GM19023 (cell line): ENCODE measurements around the gene DNAH3.
"Not testable (repeated sequence)": the region's sequence is repeated elsewhere in the genome, so short reads cannot be mapped to it uniquely, and the experiment has no call there.

ENCODE experiments used
- ATAC-seq: cut with Tn5 transposase; IDR thresholded peaks from one replicate; pipeline ENCODE4 v1.9.1; 2021; ENCODE audit warnings: mild to moderate bottlenecking, moderate library complexity; ENCODE audit not compliant: unreplicated experiment

The DNAH3 gene

DNA sequence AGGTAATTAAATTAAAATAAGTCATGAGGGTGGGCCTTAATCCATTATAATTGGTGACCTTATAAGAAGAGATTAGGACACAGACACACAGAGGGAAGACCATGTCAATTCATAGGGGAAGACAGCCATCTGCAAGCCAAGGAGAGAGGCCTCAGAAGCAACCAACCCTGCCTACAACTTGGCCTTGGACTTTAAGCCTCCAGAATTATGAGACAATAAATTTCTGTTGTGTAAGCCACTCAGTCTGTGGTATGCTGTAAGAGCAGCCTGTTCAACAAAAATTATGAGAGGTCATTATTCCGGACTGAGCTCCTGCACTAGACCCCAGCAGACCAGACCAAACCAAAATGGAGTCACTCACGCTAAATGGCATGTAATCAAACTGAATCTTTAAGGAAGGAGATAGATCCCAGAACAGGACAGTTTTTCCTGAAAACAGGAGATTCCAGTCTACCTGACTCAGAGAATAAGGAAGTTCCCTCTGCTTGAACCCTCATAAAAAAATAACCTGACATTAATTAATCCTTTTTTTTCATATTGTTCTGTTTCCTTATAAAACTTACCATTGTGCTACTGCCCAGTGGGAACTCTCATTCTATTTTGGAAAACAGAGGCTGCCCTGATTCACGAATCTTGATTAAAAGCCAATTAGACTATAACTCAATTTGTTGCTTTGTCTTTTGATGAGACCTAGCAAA is 74.3 kb downstream of the DNAH3 start:
- ATAC-seq, result no peak

DNA sequence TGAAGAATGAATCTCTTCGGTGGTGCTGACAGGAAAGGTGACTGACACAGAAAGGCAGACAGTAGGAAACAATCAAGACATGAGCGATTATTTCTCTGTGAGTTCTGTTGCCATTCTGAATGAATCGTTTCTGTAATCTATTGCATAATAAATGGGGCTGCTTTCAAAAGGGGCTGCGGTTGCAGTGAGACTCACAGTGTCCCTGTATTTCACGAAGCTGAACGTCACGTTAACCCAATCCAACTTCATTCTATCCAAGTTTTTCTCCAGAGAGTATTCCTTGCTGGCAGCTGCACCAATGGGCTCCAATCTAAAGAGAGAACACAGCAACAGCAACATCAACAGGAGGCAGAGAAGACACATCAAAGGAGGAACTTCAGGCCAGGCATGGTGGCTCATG is 75.4 kb downstream of the DNAH3 start:
- ATAC-seq, result no peak

DNA sequence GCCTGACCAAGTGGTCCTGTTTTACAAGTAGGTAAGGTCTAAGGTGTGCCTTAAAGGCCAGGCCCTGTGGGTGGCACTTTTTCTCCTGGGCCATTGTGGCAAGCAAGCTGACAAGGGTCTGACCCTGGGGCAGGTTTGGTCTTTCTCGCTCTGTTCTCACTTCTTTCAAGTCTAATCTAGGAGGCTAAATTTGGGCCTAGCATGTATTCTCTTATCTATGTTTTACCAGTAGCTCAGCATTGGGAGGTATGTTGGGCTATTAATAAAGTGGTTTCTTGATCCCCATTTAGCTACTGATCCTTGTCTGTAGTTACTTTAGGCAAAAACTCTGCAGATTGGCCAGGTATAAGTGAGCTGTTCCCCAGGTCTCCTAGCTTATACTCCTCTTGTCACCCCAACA is 77.7 kb downstream of the DNAH3 start:
- ATAC-seq, result no peak

DNA sequence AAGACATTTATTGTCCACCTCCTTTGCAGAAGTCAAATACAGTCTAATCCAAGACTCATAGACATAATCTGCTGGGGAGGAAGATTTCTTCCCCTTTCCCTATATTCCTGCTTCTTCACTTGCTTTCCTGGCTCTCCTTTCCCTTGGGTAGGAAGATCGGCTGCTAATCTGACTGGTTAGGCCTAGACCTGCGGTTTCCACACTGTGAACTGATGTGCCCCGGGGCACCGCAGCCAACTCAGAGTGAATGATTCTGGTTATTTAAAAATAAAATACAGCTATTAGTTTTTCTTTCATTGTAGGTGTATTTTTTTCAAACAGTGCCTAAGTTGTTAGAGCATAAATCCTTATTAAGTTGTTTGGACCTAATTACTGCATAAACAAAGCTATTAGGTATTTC is 78.9 kb downstream of the DNAH3 start:
- no peak for ATAC-seq

DNA sequence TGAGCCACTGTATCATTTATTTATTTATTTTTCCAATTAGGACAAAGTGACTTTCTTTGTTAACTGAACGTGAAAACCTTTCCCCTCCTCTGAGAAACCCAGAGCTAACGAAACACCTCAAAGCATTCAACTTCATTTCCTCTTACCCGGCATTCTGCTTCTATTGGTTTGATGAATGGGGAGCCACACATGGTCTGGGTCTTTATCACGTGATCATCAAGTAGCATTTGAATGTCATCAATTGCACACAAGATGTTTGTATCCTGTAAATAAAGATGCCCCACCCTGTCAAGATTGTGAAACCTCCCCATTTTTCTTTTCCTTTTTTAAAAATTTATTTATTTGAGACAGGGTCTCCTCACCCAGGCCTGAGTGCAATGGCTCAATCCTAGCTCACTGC is 80.1 kb downstream of the DNAH3 start:
- no peak for ATAC-seq

DNA sequence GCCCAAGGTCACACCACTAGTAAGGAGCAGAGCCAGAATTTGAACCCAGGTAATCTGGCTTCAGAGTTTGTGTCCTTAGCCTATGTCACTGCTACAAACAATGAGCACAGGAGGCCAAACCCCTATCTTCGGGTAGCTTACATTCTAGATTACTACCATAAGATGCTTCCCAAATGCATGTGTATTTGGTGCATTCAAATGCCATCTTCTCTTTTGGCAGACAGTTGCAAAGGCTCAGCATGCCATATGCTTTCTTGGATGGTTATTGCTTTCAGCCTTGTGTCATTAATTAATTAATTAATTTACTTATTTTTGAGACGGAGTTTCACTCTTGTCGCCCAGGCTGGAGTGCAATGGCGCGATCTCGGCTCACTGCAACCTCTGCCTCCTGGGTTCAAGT is 80.7 kb downstream of the DNAH3 start:
- no peak for ATAC-seq

DNA sequence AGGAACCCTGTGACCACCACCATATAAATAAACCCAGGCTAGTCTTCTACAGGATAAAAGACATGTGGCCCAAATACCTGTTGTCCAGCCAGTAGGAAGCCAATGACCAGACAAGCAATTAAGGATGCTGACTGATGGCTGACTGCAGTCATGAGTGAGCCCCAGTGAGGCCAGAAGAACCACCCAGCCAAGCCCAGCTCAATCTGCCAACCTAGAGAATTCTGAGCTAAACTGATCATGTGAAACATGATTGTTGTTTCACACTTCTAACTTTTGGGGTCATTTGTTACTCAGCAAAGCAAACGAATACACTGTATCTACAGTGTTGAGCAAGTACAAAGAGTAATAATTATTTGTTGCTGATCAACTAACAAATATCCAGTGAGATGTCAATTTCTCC is 86.4 kb downstream of the DNAH3 start:
- no peak for ATAC-seq

DNA sequence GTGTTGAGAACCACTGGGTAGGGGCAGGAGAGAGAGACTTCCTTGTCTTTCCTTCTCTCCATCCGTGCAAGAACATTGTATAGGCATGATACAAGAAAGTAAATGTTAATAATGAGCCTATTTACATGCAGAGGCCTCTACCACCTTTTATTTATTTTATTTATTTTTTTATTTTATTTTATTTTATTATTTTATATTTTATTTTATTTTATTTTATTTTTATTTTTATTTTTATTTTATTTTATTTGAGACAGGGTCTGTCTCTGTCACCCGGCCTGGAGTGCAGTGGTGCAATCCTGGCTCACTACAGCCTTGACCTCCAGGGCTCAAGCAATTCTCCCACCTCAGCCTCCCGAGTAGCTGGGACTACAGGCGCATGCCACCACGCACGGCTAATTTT is 87.3 kb downstream of the DNAH3 start:
- not testable (repeated sequence) for ATAC-seq

DNA sequence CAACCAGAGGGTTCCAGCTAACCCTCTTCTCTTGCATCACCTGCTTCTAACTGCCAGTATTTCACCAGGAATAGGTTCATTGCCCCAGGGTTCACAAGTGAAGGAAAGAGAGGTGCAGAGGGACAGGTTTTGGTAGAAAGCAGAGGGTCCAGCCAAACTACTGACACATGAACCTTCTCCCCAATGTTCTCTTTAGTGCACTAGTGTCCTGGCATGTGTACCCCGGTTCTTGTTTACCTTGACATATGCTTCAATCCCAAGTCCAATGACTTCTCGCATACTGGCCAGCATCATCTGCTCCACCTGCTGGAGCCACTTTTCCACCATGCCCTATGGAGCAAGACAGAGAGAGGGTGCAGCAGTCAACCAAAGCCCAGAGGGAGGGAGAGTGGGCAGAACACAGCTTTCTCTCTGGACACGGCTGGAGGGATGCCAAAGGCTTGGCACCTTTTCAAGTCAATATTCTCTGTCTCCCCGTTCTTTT is 90.6 kb downstream of the DNAH3 start:
- ATAC-seq, result no peak

DNA sequence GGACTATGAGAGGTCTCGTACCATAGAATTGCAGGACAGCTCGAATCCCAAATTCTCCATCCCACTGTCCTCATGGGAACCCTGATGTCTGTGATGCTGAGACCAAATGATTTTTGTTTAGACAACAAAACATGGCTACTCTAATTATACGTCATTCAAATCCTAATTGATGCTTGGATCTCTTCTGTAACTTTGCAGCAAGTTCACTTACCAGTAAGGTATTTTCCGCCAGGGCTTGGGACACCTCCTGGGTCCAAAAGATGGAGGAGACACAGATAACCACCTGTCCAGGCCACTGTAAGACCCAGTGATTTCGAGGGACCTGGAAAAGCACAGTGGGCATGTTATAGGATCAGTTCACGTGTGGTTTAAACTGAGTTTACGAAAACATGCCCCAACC is 92.8 kb downstream of the DNAH3 start:
- ATAC-seq, result no peak

DNA sequence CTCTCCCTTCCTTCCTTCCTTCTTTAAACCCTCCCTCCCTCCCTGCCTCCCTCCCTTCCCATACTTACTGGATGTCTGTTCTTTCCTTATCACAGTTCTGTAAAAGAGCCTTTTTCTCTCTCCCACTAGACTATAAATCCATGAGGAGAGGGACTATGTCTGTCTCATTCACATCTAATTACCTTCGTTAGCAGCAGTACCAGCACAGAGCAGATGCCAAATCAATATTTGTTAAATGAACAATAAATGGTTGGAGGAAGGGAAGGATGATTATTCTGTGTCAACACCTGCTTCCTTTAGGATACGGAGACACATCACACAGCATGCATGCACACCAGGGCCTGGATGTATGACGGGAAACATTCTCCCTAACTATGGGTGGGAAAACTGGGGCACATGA is 94.2 kb downstream of the DNAH3 start:
- ATAC-seq, result no peak

DNA sequence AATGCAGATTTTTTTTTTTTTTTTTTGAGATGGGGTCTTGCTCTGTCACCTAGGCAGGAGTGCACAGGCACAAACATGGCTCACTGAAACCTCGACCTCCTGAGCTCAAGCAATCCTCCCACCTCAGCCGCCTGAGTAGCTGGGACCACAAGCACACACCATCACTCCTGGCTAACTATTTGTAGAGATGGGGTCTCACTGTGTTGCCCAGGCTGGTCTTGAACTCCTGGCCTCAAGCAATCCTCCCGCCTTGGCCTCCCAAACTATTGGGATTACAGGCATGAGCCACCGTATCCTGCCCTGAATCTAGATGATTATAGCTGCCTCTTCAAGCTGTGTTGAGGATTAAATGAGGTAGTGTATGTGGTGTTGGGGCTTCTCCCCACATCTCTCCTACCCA is 94.9 kb downstream of the DNAH3 start:
- ATAC-seq, result not testable (repeated sequence)

DNA sequence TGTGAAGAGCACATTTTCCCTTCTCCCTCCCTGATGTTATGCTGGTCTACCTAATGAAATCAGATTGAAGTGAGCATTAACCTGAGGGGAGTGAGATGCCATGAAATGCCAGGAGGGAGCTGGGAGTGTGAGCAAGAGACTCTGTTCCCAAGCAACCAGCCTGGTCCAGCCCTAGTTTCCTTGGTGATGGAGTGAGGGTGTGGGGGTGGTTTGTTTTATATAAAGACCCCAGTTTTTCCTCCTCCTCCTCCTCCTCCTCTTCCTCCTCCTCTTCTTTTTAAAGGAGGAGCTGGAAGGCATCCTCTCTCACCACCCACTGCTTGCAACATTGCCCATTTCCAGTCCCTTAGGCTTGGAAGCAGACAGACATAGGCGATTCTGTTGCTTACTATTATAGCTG is 97.1 kb downstream of the DNAH3 start:
- no peak for ATAC-seq

DNA sequence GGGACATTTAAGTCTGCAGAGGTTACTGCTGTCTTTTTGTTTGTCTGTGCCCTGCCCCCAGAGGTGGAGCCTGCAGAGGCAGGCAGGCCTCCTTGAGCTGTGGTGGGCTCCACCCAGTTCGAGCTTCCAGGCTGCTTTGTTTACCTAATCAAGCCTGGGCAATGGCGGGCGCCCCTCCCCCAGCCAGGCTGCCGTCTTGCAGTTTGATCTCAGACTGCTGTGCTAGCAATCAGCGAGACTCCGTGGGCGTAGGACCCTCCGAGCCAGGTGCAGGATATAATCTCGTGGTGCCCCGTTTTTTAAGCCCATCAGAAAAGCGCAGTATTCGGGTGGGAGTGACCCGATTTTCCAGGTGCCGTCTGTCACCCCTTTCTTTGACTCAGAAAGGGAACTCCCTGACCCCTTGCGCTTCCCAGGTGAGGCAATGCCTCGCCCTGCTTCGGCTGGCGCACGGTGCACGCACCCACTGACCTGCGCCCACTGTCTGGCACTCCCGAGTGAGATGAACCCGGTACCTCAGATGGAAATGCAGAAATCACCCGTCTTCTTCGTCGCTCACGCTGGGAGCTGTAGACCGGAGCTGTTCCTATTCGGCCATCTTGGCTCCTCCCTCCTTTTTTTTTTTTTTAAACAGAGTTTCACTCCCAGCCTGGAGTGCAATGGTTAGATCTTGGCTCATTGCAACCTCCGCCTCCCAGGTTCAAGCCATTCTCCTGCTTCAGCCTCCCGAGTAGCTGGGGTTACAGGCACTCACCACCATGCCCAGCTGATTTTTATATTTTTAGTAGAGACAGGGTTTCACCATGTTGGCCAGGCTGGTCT is 102.3 kb downstream of the DNAH3 start:
- not testable (repeated sequence) for ATAC-seq

DNA sequence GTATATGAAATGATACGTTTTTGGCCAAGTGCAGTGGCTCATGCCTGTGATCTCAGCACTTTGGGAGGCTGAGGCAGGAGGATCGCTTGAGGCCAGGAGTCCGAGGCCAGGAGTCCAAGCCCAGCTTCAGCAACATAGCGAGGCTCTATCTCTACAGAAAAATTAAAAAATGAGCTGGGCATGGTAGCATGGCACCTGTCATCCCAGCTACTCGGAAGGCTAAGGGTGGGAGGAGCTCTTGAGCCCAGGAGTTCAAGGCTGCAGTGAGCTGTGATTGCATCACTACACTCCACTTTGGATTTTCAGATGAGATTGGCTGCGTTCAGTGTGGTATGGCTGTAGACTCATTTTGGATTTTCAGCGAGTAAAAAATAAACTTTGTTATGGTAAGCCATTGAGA is 112.4 kb downstream of the DNAH3 start:
- ATAC-seq, result no peak

DNA sequence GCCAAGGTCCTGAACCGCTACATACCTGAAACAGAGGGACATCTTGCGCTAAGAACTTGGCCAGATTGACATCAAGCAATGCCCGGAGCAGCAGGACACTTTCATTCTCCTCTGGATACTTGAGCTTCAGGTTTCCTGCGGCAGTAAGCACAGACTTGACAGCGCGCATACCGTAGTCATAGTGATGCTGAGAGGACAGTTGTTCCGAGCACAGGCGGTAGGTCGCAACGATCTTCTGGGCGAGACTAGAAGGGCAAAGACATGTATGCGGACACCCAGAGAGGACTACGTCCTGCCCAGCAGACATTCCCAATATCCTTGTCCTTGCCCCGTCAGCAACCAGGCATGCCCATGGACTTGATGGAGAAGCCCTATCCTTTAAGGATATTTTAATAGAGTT is 112.9 kb downstream of the DNAH3 start:
- ATAC-seq, result no peak

DNA sequence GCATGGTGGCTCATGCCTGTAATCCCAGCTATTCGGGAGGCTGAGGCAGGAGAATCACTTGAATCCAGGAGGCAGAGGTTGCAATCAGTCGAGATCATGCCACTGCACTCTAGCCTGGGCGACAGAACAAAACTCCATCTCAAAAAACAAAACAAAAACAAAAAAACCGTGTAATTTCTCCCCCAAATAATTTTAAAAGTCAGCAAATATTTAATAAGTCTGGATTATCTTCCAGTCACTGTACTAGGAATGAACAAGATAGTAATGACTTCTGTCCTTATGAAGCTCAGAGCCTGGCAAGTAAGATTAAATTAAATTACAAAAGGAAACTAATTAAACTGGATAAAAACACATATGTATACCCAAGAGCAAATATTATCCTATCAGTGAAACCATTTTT is 113.5 kb downstream of the DNAH3 start:
- no peak for ATAC-seq

DNA sequence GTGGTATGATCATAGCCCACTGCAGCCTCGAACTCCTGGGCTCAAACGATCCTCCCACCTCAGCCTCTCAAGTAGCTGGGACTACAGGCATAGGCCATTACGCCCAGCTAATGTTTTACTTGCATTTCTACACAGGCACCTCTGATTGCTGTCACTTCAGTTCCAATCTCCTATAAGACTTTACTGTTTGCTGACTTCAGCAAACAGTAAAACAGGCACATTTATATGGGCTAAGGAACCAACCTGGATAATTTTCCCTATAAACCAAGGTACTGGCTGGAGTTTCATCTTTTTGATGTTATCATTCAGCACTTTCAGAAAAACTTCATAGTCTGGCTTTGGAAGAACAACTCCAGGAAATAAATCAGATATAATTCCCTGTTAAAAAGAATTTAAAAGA is 114.2 kb downstream of the DNAH3 start:
- no peak for ATAC-seq

DNA sequence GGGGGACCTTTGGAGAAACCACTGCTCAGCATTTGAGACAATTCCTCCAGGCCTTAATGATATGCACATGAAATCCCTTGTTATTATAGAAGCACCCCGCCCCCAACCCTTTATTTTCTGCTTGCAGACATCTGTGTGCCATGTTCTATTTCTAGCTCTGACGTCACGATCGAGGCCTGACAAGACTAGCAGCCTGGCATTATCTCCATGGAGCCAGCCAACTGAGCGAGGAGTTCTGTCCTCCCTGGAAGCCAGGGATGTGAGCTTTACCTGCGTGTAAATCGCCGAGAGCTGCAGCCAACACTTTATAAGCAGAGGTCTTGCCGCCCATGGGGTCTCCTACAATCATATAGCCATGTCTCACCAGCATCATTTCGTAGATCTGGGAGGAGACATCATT is 116.9 kb downstream of the DNAH3 start:
- ATAC-seq, result no peak

DNA sequence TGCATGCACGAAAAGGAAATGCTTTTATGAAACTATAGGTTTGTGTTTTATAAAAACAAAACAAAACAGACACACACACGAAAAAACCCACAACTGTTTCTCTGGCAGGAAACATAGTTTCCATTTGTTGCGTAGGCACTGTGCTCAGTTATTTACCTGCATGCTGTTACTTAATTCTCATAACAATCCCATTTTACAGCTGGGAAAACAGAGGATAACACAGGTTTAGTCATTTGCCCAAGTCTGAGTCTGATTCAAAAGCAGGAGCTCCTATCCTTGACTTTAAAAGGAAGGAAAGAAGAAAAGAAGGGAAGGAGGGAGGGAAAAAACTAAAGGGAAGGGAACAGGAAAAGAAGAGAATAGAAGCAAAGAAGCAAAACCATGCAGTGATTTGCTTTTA is 117.4 kb downstream of the DNAH3 start:
- ATAC-seq, result no peak

DNA sequence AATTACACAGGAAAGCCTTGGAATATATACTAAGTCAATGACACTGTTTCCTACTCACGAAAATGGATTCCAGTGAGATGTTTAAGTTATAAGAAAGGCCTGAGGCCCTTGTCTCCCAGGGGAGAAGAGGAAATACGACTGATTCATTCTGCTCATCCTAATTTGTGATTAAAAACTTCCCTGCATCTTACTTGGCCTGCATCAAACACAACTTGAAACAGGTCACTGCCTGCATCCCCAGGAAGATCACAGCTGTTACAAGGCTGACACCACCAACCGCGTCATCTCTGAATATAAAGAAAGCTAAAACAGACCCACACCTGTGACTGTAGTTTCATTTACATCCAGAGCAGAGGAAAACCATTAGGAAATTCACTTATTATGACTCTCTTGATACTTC is 121.9 kb downstream of the DNAH3 start:
- no peak for ATAC-seq

DNA sequence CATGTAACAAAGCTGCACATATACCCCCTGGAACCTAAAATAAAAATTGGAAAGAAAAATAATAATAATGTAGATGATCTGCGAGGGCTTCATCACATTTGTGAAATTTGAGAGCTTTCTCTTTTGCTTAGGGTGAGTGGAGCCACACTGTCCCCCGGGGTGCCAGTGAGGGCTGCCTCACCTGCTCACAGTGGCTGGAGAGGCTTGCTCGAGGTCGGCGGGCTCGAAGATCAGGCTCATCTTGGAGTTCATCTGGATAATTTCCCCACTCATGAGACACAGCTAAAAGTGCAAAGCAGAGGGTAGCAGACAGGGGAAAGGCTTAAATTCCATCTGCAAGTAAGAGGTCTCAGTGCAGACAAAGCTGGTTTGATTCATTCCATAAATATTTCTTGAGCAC is 123.8 kb downstream of the DNAH3 start:
- no peak for ATAC-seq
